ENCODE data around the gene GPS2.

The GPS2 gene

GRCh38 chr17:7317161-7317803 lies 2.1 kb upstream of the GPS2 start:
- Histone ChIP-seq H3K36me3 (ENCODE audit: control insufficient read depth in 1 of 2, insufficient read depth in 2 of 2, low read depth in 1 of 2, low read length in 2 of 2) (peaks cover 75% of the 10 kb centered on the region in 2 experiments), H3K9ac (ENCODE audit: low read length) (no peak overlapping the region), H3K27ac (ENCODE audit: low read length, poor library complexity, severe bottlenecking) (no peak overlapping the region), H3K4me3 (ENCODE audit: insufficient read depth in 1 of 2, low read depth in 1 of 2, low read length in 2 of 2) (no peak overlapping the region), H2BK15ac (ENCODE audit: low read depth, poor library complexity, severe bottlenecking) (no peak overlapping the region), H4K91ac (ENCODE audit: low read length) (no peak overlapping the region), H2BK12ac (ENCODE audit: low read length in 2 of 2) (no peak overlapping the region), H2AK5ac (ENCODE audit: low read length, severe bottlenecking) (no peak overlapping the region), H3K4me2 (ENCODE audit: low read length, poor library complexity, severe bottlenecking) (no peak overlapping the region), H3K79me1 (replicated peaks; ENCODE audit: low read length, poor library complexity, severe bottlenecking) (peaks cover 20% of the 10 kb centered on the region), H3K4me1 (ENCODE audit: control insufficient read depth, insufficient read depth, low read depth, low read length) (peaks cover 15% of the 10 kb centered on the region), H3K27me3 (ENCODE audit: control insufficient read depth in 1 of 2, insufficient read depth in 1 of 2, low read length in 2 of 2) (no peaks in the 10 kb centered on the region), H3K4ac (ENCODE audit: low read depth in 1 of 2, low read length in 2 of 2) (no peak overlapping the region), H3K23ac (ENCODE audit: low read length in 2 of 2) (no peak overlapping the region), H3K9me3 (ENCODE audit: control insufficient read depth, low read length) (no peaks in the 10 kb centered on the region), H3K18ac (ENCODE audit: low read depth in 1 of 2, low read length in 2 of 2) (no peak overlapping the region), H4K8ac (ENCODE audit: low read length) (no peak overlapping the region), H2BK5ac (ENCODE audit: low read depth, low read length, poor library complexity, severe bottlenecking) (no peak overlapping the region), H2AFZ (ENCODE audit: low read depth, low read length) (no peak overlapping the region), H3K14ac (ENCODE audit: low read length in 2 of 2) (no peak overlapping the region), H2BK120ac (ENCODE audit: low read depth, low read length) (no peak overlapping the region)
- 93% methylated on average over 13 of the region's 16 CpGs for WGBS
- DNase-seq = no peak

GRCh38 chr17:7315570-7316235 lies 543 bp upstream of the GPS2 start:
- Histone ChIP-seq H3K79me1 (replicated peaks; ENCODE audit: low read length, poor library complexity, severe bottlenecking) (peaks cover 12% of the 10 kb centered on the region), H3K4me2 (ENCODE audit: low read length, poor library complexity, severe bottlenecking) (peak overlapping the region; percentile 76), H2BK15ac (ENCODE audit: low read depth, poor library complexity, severe bottlenecking) (peak overlapping the region; percentile 78), H2AFZ (ENCODE audit: low read depth, low read length) (peak overlapping the region; percentile 65), H3K9ac (ENCODE audit: low read length) (peak overlapping the region; percentile 91), H3K27ac (ENCODE audit: low read length, poor library complexity, severe bottlenecking) (peak overlapping the region; percentile 62), H2BK12ac (ENCODE audit: low read length in 2 of 2) (no peak overlapping the region), H3K36me3 (ENCODE audit: control insufficient read depth in 1 of 2, insufficient read depth in 2 of 2, low read depth in 1 of 2, low read length in 2 of 2) (peaks cover 73 to 74% of the 10 kb centered on the region in 2 experiments), H3K4me1 (ENCODE audit: control insufficient read depth, insufficient read depth, low read depth, low read length) (peaks cover 15% of the 10 kb centered on the region), H4K91ac (ENCODE audit: low read length) (peak overlapping the region; percentile 88), H2BK120ac (ENCODE audit: low read depth, low read length) (peak overlapping the region; percentile 57), H3K4ac (ENCODE audit: low read depth in 1 of 2, low read length in 2 of 2) (peak overlapping the region; percentile 92 to 97), H4K8ac (ENCODE audit: low read length) (peak overlapping the region; percentile 98), H2BK5ac (ENCODE audit: low read depth, low read length, poor library complexity, severe bottlenecking) (peak overlapping the region; percentile 63), H3K14ac (ENCODE audit: low read length in 2 of 2) (peak overlapping the region in 1 of 2 experiments; percentile 21), H3K27me3 (ENCODE audit: control insufficient read depth in 1 of 2, insufficient read depth in 1 of 2, low read length in 2 of 2) (no peaks in the 10 kb centered on the region), H3K18ac (ENCODE audit: low read depth in 1 of 2, low read length in 2 of 2) (peak overlapping the region; percentile 85 to 86), H2AK5ac (ENCODE audit: low read length, severe bottlenecking) (peak overlapping the region; percentile 50), H3K4me3 (ENCODE audit: insufficient read depth in 1 of 2, low read depth in 1 of 2, low read length in 2 of 2) (peak overlapping the region; percentile 77 to 95), H3K9me3 (ENCODE audit: control insufficient read depth, low read length) (no peaks in the 10 kb centered on the region), H3K23ac (ENCODE audit: low read length in 2 of 2) (peak overlapping the region in 1 of 2 experiments; percentile 65)
- 66% methylated on average over 30 of the region's 30 CpGs for WGBS
- DNase-seq = no peak

GRCh38 chr17:7313890-7314718 lies 1.1 kb downstream of the GPS2 start:
- Histone ChIP-seq H2BK12ac (ENCODE audit: low read length in 2 of 2) (no peak overlapping the region), H3K27me3 (ENCODE audit: control insufficient read depth in 1 of 2, insufficient read depth in 1 of 2, low read length in 2 of 2) (no peaks in the 10 kb centered on the region), H3K4me2 (ENCODE audit: low read length, poor library complexity, severe bottlenecking) (peak overlapping the region; percentile 31), H2AK5ac (ENCODE audit: low read length, severe bottlenecking) (no peak overlapping the region), H4K8ac (ENCODE audit: low read length) (no peak overlapping the region), H3K14ac (ENCODE audit: low read length in 2 of 2) (no peak overlapping the region), H3K36me3 (ENCODE audit: control insufficient read depth in 1 of 2, insufficient read depth in 2 of 2, low read depth in 1 of 2, low read length in 2 of 2) (peaks cover 73 to 78% of the 10 kb centered on the region in 2 experiments), H2BK15ac (ENCODE audit: low read depth, poor library complexity, severe bottlenecking) (no peak overlapping the region), H3K4me3 (ENCODE audit: insufficient read depth in 1 of 2, low read depth in 1 of 2, low read length in 2 of 2) (peak overlapping the region; percentile 77 to 95), H3K9ac (ENCODE audit: low read length) (peak overlapping the region; percentile 91), H2BK5ac (ENCODE audit: low read depth, low read length, poor library complexity, severe bottlenecking) (no peak overlapping the region), H3K18ac (ENCODE audit: low read depth in 1 of 2, low read length in 2 of 2) (no peak overlapping the region), H3K4ac (ENCODE audit: low read depth in 1 of 2, low read length in 2 of 2) (no peak overlapping the region), H3K23ac (ENCODE audit: low read length in 2 of 2) (no peak overlapping the region), H2AFZ (ENCODE audit: low read depth, low read length) (no peak overlapping the region), H2BK120ac (ENCODE audit: low read depth, low read length) (no peak overlapping the region), H3K27ac (ENCODE audit: low read length, poor library complexity, severe bottlenecking) (no peak overlapping the region), H3K79me1 (replicated peaks; ENCODE audit: low read length, poor library complexity, severe bottlenecking) (peaks cover 12% of the 10 kb centered on the region), H4K91ac (ENCODE audit: low read length) (no peak overlapping the region), H3K9me3 (ENCODE audit: control insufficient read depth, low read length) (no peaks in the 10 kb centered on the region), H3K4me1 (ENCODE audit: control insufficient read depth, insufficient read depth, low read depth, low read length) (peaks cover 20% of the 10 kb centered on the region)
- 39% methylated on average over 6 of the region's 9 CpGs for whole genome bisulfite sequencing
- DNase-seq = peak; percentile 34
